Measurements from ENCODE around the gene RTL5.

Gene RTL5

GRCh38 chrX:72129661-72130060, 2.1 kb downstream of the RTL5 start:
- no peak for DNase-seq

- DNase-seq, result no peak
These were observed 2.8 kb downstream of the RTL5 start for GRCh38 chrX:72128881-72129280.

- no peak for DNase-seq
These were observed 3.4 kb downstream of the RTL5 start for GRCh38 chrX:72128183-72128834.

- no peak for DNase-seq
These were observed 4.4 kb downstream of the RTL5 start for GRCh38 chrX:72127332-72127731.

- peak; percentile 72 for DNase-seq
These were observed 5.1 kb downstream of the RTL5 start for GRCh38 chrX:72126539-72127140.

GRCh38 chrX:72126048-72126415, 5.7 kb downstream of the RTL5 start:
- no peak for DNase-seq

- no peak for DNase-seq
These were observed 6.2 kb downstream of the RTL5 start for GRCh38 chrX:72125331-72126047.

GRCh38 chrX:72124540-72125201, 7.0 kb downstream of the RTL5 start:
- DNase-seq, result no peak

GRCh38 chrX:72123471-72124185, 8.1 kb downstream of the RTL5 start:
- DNase-seq, result peak; percentile 51

- DNase-seq, result no peak
These were observed 8.9 kb downstream of the RTL5 start for GRCh38 chrX:72122621-72123337.

GRCh38 chrX:72121383-72121782, 10.3 kb downstream of the RTL5 start:
- DNase-seq, result peak; percentile 56

GRCh38 chrX:72120837-72121236, 10.9 kb downstream of the RTL5 start:
- DNase-seq, result no peak

GRCh38 chrX:72117636-72118210, 14.0 kb downstream of the RTL5 start:
- no peak for DNase-seq

GRCh38 chrX:72115380-72115779, 16.3 kb downstream of the RTL5 start:
- DNase-seq, result no peak

- no peak for DNase-seq
These were observed 16.9 kb downstream of the RTL5 start for GRCh38 chrX:72114807-72115206.

- DNase-seq, result no peak
These were observed 17.4 kb downstream of the RTL5 start for GRCh38 chrX:72114306-72114705.

GRCh38 chrX:72113461-72113860, 18.3 kb downstream of the RTL5 start:
- no peak for DNase-seq

GRCh38 chrX:72110876-72111708, 20.6 kb downstream of the RTL5 start:
- no peak for DNase-seq

GRCh38 chrX:72110051-72110875, 21.5 kb downstream of the RTL5 start:
- no peak for DNase-seq

- DNase-seq, result no peak
These were observed 23.0 kb downstream of the RTL5 start for GRCh38 chrX:72108666-72109065.

All from CD4-positive, alpha-beta T cell treated with Interferon gamma for 1 hour (primary cell).